BE2C (cell line): Measurements from ENCODE around the gene PDE2A.

Source experiments
- DNase-seq: peaks from one replicate; pipeline ENCODE4 v3.0.0-alpha.2; 2020
- H3K27me3 ChIP-seq: fragments of 250-450 bp; sonication (Bioruptor Pico); 2 replicates; pipeline ENCODE4 v1.5.1; 2020; ENCODE audit warnings: mild to moderate bottlenecking
- H3K36me3 ChIP-seq: fragments of 250-450 bp; sonication (Bioruptor Pico); 2 replicates; pipeline ENCODE4 v1.5.1; 2020; ENCODE audit warnings: mild to moderate bottlenecking
- H3K4me1 ChIP-seq: fragments of 250-450 bp; sonication (Bioruptor Pico); 2 replicates; pipeline ENCODE4 v1.5.1; 2020
- H3K4me3 ChIP-seq: 2 replicates; pipeline ENCODE4 v1.5.1; 2011; ENCODE audit warnings: low read depth, low read length
- H3K9me3 ChIP-seq: fragments of 250-450 bp; sonication (Bioruptor Pico); 2 replicates; pipeline ENCODE4 v1.5.1; 2020
- CTCF ChIP-seq: IDR thresholded peaks from 2 replicates; pipeline ENCODE4 v1.5.1; 2012; ENCODE audit warnings: mild to moderate bottlenecking, low read depth, low read length

Gene PDE2A

GRCh38 chr11:72580642-72580950 is 93.6 kb downstream of the PDE2A start:
- Histone ChIP-seq H3K4me1 (no peaks in the 10 kb centered on the region), H3K36me3 (peaks cover 79% of the 10 kb centered on the region), H3K27me3 (no peaks in the 10 kb centered on the region), H3K9me3 (no peaks in the 10 kb centered on the region), H3K4me3 (no peak overlapping the region)
- TF ChIP-seq CTCF, result no peak
- no peak for DNase-seq

- Histone ChIP-seq H3K4me3 (no peak overlapping the region), H3K27me3 (no peaks in the 10 kb centered on the region), H3K4me1 (no peaks in the 10 kb centered on the region), H3K36me3 (peaks cover 78% of the 10 kb centered on the region), H3K9me3 (no peaks in the 10 kb centered on the region)
- peak; percentile 1 for DNase-seq
- TF ChIP-seq CTCF, result no peak
These were observed 94.2 kb downstream of the PDE2A start for GRCh38 chr11:72579816-72580641.

- no peaks in the 10 kb centered on the region for H3K27me3 ChIP-seq
- DNase-seq, result peak; percentile 4
- no peak overlapping the region for H3K4me3 ChIP-seq
- H3K9me3 ChIP-seq, result no peaks in the 10 kb centered on the region
- peaks cover 73% of the 10 kb centered on the region for H3K36me3 ChIP-seq
- no peak for TF ChIP-seq CTCF
- H3K4me1 ChIP-seq, result no peaks in the 10 kb centered on the region; the same call in 1 of the 2 replicates
These were observed 95.0 kb downstream of the PDE2A start for GRCh38 chr11:72578991-72579815.

- no peak for TF ChIP-seq CTCF
- Histone ChIP-seq H3K4me3 (no peak overlapping the region), H3K27me3 (no peaks in the 10 kb centered on the region)
These were observed 95.7 kb downstream of the PDE2A start for GRCh38 chr11:72578566-72578965.

GRCh38 chr11:72578051-72578450 is 96.2 kb downstream of the PDE2A start:
- peaks cover 7% of the 10 kb centered on the region for H3K4me1 ChIP-seq
- H3K9me3 ChIP-seq, result no peaks in the 10 kb centered on the region
- H3K36me3 ChIP-seq, result peaks cover 66% of the 10 kb centered on the region
- peak; percentile 2 for DNase-seq
- no peak overlapping the region for H3K4me3 ChIP-seq
- no peaks in the 10 kb centered on the region for H3K27me3 ChIP-seq
- TF ChIP-seq CTCF, result no peak

More at GRCh38 chr11:72578566-72578965, 95.7 kb downstream of the PDE2A start:
- Histone ChIP-seq H3K36me3 (peaks cover 71% of the 10 kb centered on the region), H3K9me3 (no peaks in the 10 kb centered on the region), H3K4me1 (peaks cover 4% of the 10 kb centered on the region)
- DNase-seq, result peak; percentile 4
